ENCODE data around the gene PARD3.

DNA sequence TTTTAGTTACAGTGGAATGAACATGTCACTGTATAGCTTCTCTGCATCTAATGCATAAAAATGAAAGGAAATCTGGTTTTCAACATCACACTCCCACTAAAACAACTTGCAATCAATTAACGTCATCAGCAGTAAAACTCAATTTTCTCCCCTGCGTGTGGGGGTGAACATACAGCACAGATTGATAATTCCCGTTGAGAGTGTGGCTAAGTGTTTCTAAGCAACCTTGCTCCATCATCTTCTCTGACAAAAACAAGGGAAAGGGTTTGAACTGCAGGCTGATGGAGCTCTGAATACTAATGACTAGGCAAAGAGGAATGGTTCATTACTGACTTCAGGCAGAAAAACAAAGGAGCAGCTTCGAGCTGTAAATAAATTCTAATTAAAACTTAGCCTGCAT lies 238.3 kb downstream of the PARD3 start:
- TF ChIP-seq, protein P1, sequence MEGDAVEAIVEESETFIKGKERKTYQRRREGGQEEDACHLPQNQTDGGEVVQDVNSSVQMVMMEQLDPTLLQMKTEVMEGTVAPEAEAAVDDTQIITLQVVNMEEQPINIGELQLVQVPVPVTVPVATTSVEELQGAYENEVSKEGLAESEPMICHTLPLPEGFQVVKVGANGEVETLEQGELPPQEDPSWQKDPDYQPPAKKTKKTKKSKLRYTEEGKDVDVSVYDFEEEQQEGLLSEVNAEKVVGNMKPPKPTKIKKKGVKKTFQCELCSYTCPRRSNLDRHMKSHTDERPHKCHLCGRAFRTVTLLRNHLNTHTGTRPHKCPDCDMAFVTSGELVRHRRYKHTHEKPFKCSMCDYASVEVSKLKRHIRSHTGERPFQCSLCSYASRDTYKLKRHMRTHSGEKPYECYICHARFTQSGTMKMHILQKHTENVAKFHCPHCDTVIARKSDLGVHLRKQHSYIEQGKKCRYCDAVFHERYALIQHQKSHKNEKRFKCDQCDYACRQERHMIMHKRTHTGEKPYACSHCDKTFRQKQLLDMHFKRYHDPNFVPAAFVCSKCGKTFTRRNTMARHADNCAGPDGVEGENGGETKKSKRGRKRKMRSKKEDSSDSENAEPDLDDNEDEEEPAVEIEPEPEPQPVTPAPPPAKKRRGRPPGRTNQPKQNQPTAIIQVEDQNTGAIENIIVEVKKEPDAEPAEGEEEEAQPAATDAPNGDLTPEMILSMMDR (IDR thresholded peaks at IDR 0.05) = no peak
- no peak for TF ChIP-seq POLR2AphosphoS5 (IDR thresholded peaks at IDR 0.05)
- TF ChIP-seq EP300 (IDR thresholded peaks at IDR 0.05) = no peak
